Stomach (tissue), 4 donors: ENCODE data around the gene RETREG3.

Experiments
- CTCF ChIP-seq, 7 experiments: fragments of 450-650 bp in 4 of 7; fragments of 200-600 bp in 3 of 7; sonication (generic) in 3 of 7; IDR thresholded peaks; one replicate each; pipeline ENCODE4 v1.5.1; 2016 to 2019; ENCODE audit warnings: antibody characterized with exemption in 7 of 7, control low read depth in 2 of 7, mild to moderate bottlenecking in 1 of 7
- EP300 ChIP-seq: sonication (generic); formaldehyde crosslinking; IDR thresholded peaks from one replicate; pipeline ENCODE4 v1.6.1; 2017; ENCODE audit warnings: antibody characterized with exemption

GRCh38 chr17:42655528-42655927, 46.4 kb upstream of the RETREG3 start:
- no peak for TF ChIP-seq EP300
- TF ChIP-seq CTCF (IDR thresholded peaks at IDR 0.05), result no peak
